WTC11 (cell line): ENCODE results near the gene BABAM2. TPM values are rescaled to one million over a fixed set of nuclear protein-coding genes. Genes with fewer than 3 reads are reported as not detected.

Source experiments
- ATAC-seq: fragments of 200-7000 bp; cut with Tn5 transposase; 2 replicates; pipeline ENCODE4 v1.10.0; 2021; ENCODE audit warnings: mild to moderate bottlenecking, moderate library complexity
- CTCF ChIA-PET: fragments of 300-600 bp; sonication (Branson Sonifier 250); formaldehyde crosslinking; loops from one replicate; lab custom pipeline; 2021; ENCODE audit warnings: antibody characterized with exemption; lab: Charles Lee
- POLR2A ChIA-PET: fragments of 350-600 bp; sonication (Branson Sonifier 250); formaldehyde crosslinking; loops from one replicate; lab custom pipeline; 2021; ENCODE audit warnings: antibody characterized with exemption; lab: Charles Lee
- DNase-seq: peaks from one replicate; pipeline ENCODE4 v3.0.0; 2021; ENCODE audit warnings: low spot score
- H3K27ac Mint-ChIP-seq: 2 replicates; pipeline ENCODE4 v1.8.0; 2021; ENCODE audit warnings: mixed read lengths
- H3K27me3 Mint-ChIP-seq: 2 replicates; pipeline ENCODE4 v1.8.0; 2021; ENCODE audit warnings: low read depth, mild to moderate bottlenecking, moderate library complexity, mixed read lengths
- H3K36me3 Mint-ChIP-seq: 2 replicates; pipeline ENCODE4 v1.8.0; 2021; ENCODE audit warnings: mixed read lengths
- H3K4me1 Mint-ChIP-seq: 2 replicates; pipeline ENCODE4 v1.8.0; 2022; ENCODE audit warnings: mixed read lengths
- H3K4me3 Mint-ChIP-seq: 2 replicates; pipeline ENCODE4 v1.8.0; 2021; ENCODE audit warnings: mild to moderate bottlenecking, moderate library complexity, mixed read lengths
- H3K9me3 Mint-ChIP-seq: 2 replicates; pipeline ENCODE4 v1.8.0; 2021; ENCODE audit warnings: mixed read lengths
- ARID4B ChIP-seq: sonication (generic); formaldehyde crosslinking; IDR thresholded peaks from 2 replicates; pipeline ENCODE4 v1.8.0; 2023; ENCODE audit warnings: missing genetic modification reagents, mild to moderate bottlenecking, borderline replicate concordance
- EMX1 ChIP-seq: fragments of 250-450 bp; sonication (Bioruptor Pico); IDR thresholded peaks from 2 replicates; pipeline ENCODE4 v1.8.0; 2021; ENCODE audit warnings: mild to moderate bottlenecking
- ESRRA ChIP-seq: sonication (generic); formaldehyde crosslinking; IDR thresholded peaks from 2 replicates; pipeline ENCODE4 v1.8.1; 2022; ENCODE audit warnings: mild to moderate bottlenecking, missing genetic modification reagents, borderline replicate concordance
- FOXJ3 ChIP-seq: sonication (generic); formaldehyde crosslinking; IDR thresholded peaks from 2 replicates; pipeline ENCODE4 v1.9.0; 2021; ENCODE audit warnings: missing genetic modification reagents, mild to moderate bottlenecking, borderline replicate concordance
- FOXP4 ChIP-seq: sonication (generic); formaldehyde crosslinking; IDR thresholded peaks from 2 replicates; pipeline ENCODE4 v1.8.0; 2022; ENCODE audit warnings: mild to moderate bottlenecking, missing genetic modification reagents
- HMGXB4 ChIP-seq: sonication (generic); formaldehyde crosslinking; IDR thresholded peaks from 2 replicates; pipeline ENCODE4 v1.8.1; 2023; ENCODE audit warnings: mild to moderate bottlenecking, moderate library complexity, missing genetic modification reagents
- IRF1 ChIP-seq: sonication (generic); formaldehyde crosslinking; IDR thresholded peaks from 2 replicates; pipeline ENCODE4 v1.8.0; 2023; ENCODE audit warnings: missing genetic modification reagents
- JAZF1 ChIP-seq: fragments of 250-450 bp; sonication (Bioruptor Pico); IDR thresholded peaks from 2 replicates; pipeline ENCODE4 v1.9.0; 2021; ENCODE audit warnings: moderate library complexity, mild to moderate bottlenecking, inconsistent platforms
- MAX ChIP-seq: sonication (generic); formaldehyde crosslinking; IDR thresholded peaks from 2 replicates; pipeline ENCODE4 v1.8.0; 2022; ENCODE audit warnings: mild to moderate bottlenecking, missing genetic modification reagents
- NFATC4 ChIP-seq: fragments of 250-450 bp; sonication (Bioruptor Pico); IDR thresholded peaks from 2 replicates; pipeline ENCODE4 v1.9.0; 2021; ENCODE audit warnings: mild to moderate bottlenecking
- PREB ChIP-seq: sonication (generic); formaldehyde crosslinking; IDR thresholded peaks from 2 replicates; pipeline ENCODE4 v1.8.1; 2022; ENCODE audit warnings: mild to moderate bottlenecking, missing genetic modification reagents, moderate library complexity, borderline replicate concordance
- PRRX2 ChIP-seq: fragments of 250-450 bp; sonication (Bioruptor Pico); IDR thresholded peaks from 2 replicates; pipeline ENCODE4 v1.8.0; 2021; ENCODE audit warnings: mild to moderate bottlenecking
- SMAD3 ChIP-seq: sonication (generic); formaldehyde crosslinking; IDR thresholded peaks from 2 replicates; pipeline ENCODE4 v1.8.0; 2022; ENCODE audit warnings: missing genetic modification reagents, mild to moderate bottlenecking, borderline replicate concordance
- TEAD1 ChIP-seq: sonication (generic); formaldehyde crosslinking; IDR thresholded peaks from 2 replicates; pipeline ENCODE4 v1.8.0; 2022; ENCODE audit warnings: mild to moderate bottlenecking, missing genetic modification reagents
- ZNF263 ChIP-seq: sonication (generic); formaldehyde crosslinking; IDR thresholded peaks from 2 replicates; pipeline ENCODE4 v1.8.1; 2022; ENCODE audit warnings: low read depth, mild to moderate bottlenecking, moderate library complexity, missing genetic modification reagents
- ZNF317 ChIP-seq: sonication (generic); formaldehyde crosslinking; IDR thresholded peaks from 2 replicates; pipeline ENCODE4 v1.8.1; 2023; ENCODE audit warnings: low read depth, mild to moderate bottlenecking, moderate library complexity, missing genetic modification reagents, borderline replicate concordance
- ZNF425 ChIP-seq: fragments of 250-450 bp; sonication (Bioruptor Pico); conservative IDR thresholded peaks from 2 replicates; pipeline ENCODE4 v1.9.0; 2021; ENCODE audit warnings: mild to moderate bottlenecking
- ZNF671 ChIP-seq: fragments of 250-450 bp; sonication (Bioruptor Pico); IDR thresholded peaks from 2 replicates; pipeline ENCODE4 v1.8.0; 2021; ENCODE audit warnings: mild to moderate bottlenecking
- total RNA-seq: library from RNA; stranded (reverse); gene quantifications from 3 replicates; pipeline ENCODE4 v1.2.3, GENCODE V29; 2021

Gene BABAM2
- total RNA-seq, 1 experiment from 2014 or later: 16.5 TPM

GRCh38 chr2:27992787-27993401 lies 102.4 kb downstream of the BABAM2 start:
- POLR2A ChIA-PET: no interaction called here
- TF ChIP-seq PRRX2 (no peak), JAZF1 (CRISPR knock-in tag) (no peak), ZNF425 (CRISPR knock-in tag) (no peak)
- TF ChIP-seq, all 79 proteins: peak for 0

GRCh38 chr2:27993402-27993787 lies 102.9 kb downstream of the BABAM2 start:
- H3K27me3 Mint-ChIP-seq: no peaks in the 10 kb centered on the region
- H3K27ac Mint-ChIP-seq: no peak overlapping the region
- no peak overlapping the region for H3K4me3 Mint-ChIP-seq
- ATAC-seq (no peak), DNase-seq (no peak)
- ChIA-PET POLR2A (no interaction called here), CTCF (no interaction called here)
- peaks cover 4% of the 10 kb centered on the region; the same call in 1 of the 2 replicates for H3K4me1 Mint-ChIP-seq
- H3K9me3 Mint-ChIP-seq: 0 out of 2 replicates have a peak, but pooled peaks cover 3% of the 10 kb centered on the region
- H3K36me3 Mint-ChIP-seq: peaks cover 2% of the 10 kb centered on the region; the same call in 1 of the 2 replicates
- TF ChIP-seq ZNF263 (no peak), NFATC4 (no peak), ARID4B (CRISPR knock-in tag) (no peak), EMX1 (CRISPR knock-in tag) (no peak), MAX (CRISPR knock-in tag) (no peak), FOXP4 (CRISPR knock-in tag) (no peak), JAZF1 (CRISPR knock-in tag) (no peak), ZNF425 (CRISPR knock-in tag) (no peak), PREB (CRISPR knock-in tag) (no peak), ZNF671 (CRISPR knock-in tag) (no peak), TEAD1 (CRISPR knock-in tag) (no peak), ZNF317 (CRISPR knock-in tag) (no peak), SMAD3 (no peak), ESRRA (no peak), IRF1 (no peak), HMGXB4 (CRISPR knock-in tag) (no peak), FOXJ3 (CRISPR knock-in tag) (no peak)

More at GRCh38 chr2:27992787-27993401, 102.4 kb downstream of the BABAM2 start:
- H3K4me3 Mint-ChIP-seq: no peak overlapping the region
- peaks cover 2% of the 10 kb centered on the region; the same call in 1 of the 2 replicates for H3K36me3 Mint-ChIP-seq
- H3K4me1 Mint-ChIP-seq: peaks cover 4% of the 10 kb centered on the region; the same call in 1 of the 2 replicates
- no peak overlapping the region for H3K27ac Mint-ChIP-seq
- 0 out of 2 replicates have a peak, but pooled peaks cover 3% of the 10 kb centered on the region for H3K9me3 Mint-ChIP-seq
- peak; percentile 38; the same call in 1 of the 2 replicates for ATAC-seq
- H3K27me3 Mint-ChIP-seq: no peaks in the 10 kb centered on the region
- CTCF ChIA-PET: no interaction called here
- no peak for DNase-seq
